Duodenal mucosa (tissue), 2 donors: ENCODE results near the gene HEPHL1.

Experiments
- H3K27ac ChIP-seq: one replicate; pipeline ENCODE4 v1.7.0; 2013; ENCODE audit warnings: low read depth, low read length
- H3K27me3 ChIP-seq, 2 donors: one replicate each; pipeline ENCODE4 v1.7.0; 2013; ENCODE audit warnings: low read length in 2 of 2, control low read depth in 1 of 2; ENCODE audit not compliant: insufficient read depth in 2 of 2, control insufficient read depth in 1 of 2
- H3K36me3 ChIP-seq, 2 donors: one replicate each; pipeline ENCODE4 v1.7.0; 2013; ENCODE audit warnings: low read length in 2 of 2, control low read depth in 1 of 2; ENCODE audit not compliant: insufficient read depth in 2 of 2, control insufficient read depth in 1 of 2
- H3K4me1 ChIP-seq, 2 donors: one replicate each; pipeline ENCODE4 v1.7.0; 2013; ENCODE audit warnings: low read length in 2 of 2, control low read depth in 1 of 2; ENCODE audit not compliant: insufficient read depth in 2 of 2, control insufficient read depth in 1 of 2
- H3K4me3 ChIP-seq, 2 donors: one replicate each; pipeline ENCODE4 v1.7.0; 2013; ENCODE audit warnings: low read length in 2 of 2, low read depth in 1 of 2
- H3K9ac ChIP-seq, 2 donors: one replicate each; pipeline ENCODE4 v1.7.0; 2013; ENCODE audit warnings: low read length in 2 of 2, low read depth in 1 of 2
- H3K9me3 ChIP-seq, 2 donors: one replicate each; pipeline ENCODE4 v1.7.0; 2013; ENCODE audit warnings: low read length in 2 of 2, control low read depth in 1 of 2; ENCODE audit not compliant: control insufficient read depth in 1 of 2

The HEPHL1 gene

DNA sequence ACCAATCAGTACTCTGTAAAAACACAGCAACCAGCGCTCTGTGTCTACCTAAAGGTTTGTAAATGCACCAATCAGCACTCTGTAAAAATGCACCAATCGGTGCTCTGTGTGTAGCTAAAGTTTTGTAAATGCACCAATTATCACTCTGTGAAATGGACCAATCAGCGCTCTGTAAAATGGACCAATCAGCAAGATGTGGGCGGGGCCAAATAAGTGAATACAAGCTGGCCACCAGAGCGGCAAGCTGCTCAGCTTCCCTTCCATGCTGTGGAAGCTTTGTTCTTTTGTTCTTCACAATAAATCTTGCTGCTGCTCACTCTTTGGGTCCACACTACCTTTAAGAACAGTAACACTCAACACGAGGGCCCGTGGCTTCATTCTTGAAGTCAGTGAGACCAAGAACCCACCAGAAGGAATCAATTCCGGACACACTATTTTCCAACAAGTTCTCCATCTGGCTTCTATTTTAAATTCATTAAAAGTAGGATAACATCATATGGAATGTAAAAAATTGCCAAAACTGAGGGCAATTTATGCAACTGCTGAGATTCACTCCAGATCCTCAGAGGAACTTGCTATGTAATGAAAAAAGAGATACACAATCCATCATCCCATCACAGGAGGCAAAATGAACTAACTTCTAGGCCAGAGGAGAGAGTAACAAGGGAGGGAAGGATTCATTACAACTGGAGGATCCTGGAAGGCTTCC is 104.4 kb downstream of the HEPHL1 start:
- Histone ChIP-seq H3K4me3 (no peak overlapping the region), H3K27me3 (no peaks in the 10 kb centered on the region), H3K9me3 (no peaks in the 10 kb centered on the region), H3K4me1 (peaks cover 16 to 21% of the 10 kb centered on the region in 2 donors), H3K27ac (no peak overlapping the region), H3K9ac (no peak overlapping the region), H3K36me3 (no peaks in the 10 kb centered on the region)

DNA sequence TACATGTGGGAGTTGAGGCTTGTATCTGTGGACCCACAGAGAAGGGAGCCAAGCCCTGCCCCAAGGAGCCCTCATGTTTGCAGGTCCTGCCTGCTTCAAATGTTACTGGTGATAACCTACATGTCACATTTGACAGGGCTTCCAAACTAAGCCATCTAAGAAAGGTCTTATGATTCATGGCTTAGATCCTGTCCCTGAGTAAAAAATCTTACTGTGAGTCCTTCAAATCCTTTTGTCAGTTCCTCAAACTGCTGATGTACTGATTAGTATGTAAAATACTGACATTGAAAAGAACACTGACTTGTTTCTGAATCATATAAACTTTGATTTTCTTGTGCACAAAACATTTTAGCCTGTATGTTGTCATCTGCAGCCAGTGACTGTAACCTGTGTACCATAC is 106.5 kb downstream of the HEPHL1 start:
- peaks cover 30 to 32% of the 10 kb centered on the region in 2 donors for H3K4me1 ChIP-seq
- H3K9ac ChIP-seq, result peak overlapping the region; percentile 77 to 85
- H3K27me3 ChIP-seq, result no peaks in the 10 kb centered on the region
- H3K4me3 ChIP-seq, result peak overlapping the region; percentile 84 to 93
- no peaks in the 10 kb centered on the region for H3K36me3 ChIP-seq
- no peaks in the 10 kb centered on the region for H3K9me3 ChIP-seq
- no peak overlapping the region for H3K27ac ChIP-seq

DNA sequence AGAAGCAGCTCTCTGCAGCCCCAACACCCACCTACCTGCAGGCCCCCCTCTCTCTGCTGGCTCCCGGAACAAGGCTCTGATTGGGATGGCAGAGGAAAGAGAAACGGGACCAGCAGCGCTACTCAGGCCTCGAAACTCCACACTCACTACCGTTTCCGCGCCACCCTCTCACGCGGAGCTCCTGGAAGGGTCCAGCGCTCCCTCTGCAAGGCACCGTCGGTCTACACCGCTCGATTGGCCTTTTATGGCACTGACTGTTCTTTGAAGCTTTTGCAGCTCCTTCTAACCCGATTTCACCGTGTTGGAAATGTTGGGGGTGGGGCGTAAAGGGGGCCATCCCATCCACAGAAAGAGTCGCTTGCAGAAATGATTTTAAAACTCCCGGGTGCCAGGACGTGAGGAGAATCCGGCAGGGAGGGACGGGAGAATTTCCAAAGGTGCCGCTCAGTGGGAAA is 107.2 kb downstream of the HEPHL1 start:
- Histone ChIP-seq H3K27me3 (no peaks in the 10 kb centered on the region), H3K4me1 (peaks cover 30 to 36% of the 10 kb centered on the region in 2 donors), H3K27ac (peak overlapping the region; percentile 95), H3K9me3 (no peaks in the 10 kb centered on the region), H3K4me3 (peak overlapping the region; percentile 84 to 93), H3K36me3 (no peaks in the 10 kb centered on the region), H3K9ac (peak overlapping the region; percentile 77 to 85)

DNA sequence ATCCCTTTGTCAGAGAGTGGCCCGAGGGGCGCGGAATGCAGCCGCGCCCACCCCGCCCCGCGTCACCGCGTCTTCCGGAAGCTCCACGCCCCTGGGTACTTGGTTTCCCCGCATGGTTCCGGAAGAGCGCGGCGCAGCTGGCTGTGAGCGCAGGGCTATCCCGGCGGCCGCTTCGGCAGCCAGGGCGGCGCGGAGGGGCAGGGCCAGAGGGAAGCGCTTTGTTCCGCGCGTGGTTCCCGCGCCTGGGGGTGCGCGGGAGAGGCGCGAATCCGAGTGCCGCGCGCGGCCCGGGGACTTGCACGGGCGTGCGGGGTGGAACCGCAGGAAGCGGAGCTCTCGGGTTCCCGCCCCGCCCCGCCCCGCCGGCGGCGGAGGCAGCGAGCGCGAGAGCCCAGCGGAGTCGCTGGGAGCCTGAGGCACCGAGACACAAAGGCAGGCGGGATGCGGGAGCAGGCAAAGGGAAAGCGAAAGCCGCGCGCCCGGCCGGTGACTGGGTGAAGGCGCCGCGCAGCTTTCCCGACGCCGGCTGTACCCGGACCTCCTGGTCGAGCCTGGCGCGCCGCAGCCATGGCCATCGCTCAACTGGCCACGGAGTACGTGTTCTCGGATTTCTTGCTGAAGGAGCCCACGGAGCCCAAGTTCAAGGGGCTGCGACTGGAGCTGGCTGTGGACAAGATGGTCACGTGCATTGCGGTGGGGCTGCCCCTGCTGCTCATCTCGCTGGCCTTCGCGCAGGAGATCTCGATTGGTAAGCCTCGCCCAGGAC is 107.8 kb downstream of the HEPHL1 start, which contains the start of gene PANX1:
TSS of gene PANX1 (plus strand) at position 96 of the 766 bp plus-strand sequence. CDS start at position 568, 472 bp downstream.
- Histone ChIP-seq H3K36me3 (no peaks in the 10 kb centered on the region), H3K9ac (peak within 1 kb of the TSS; percentile 77 to 85), H3K27me3 (no peaks in the 10 kb centered on the region), H3K27ac (peak within 1 kb of the TSS; percentile 95), H3K4me3 (peak within 1 kb of the TSS; percentile 84 to 93), H3K4me1 (peaks cover 30 to 39% of the 10 kb centered on the region in 2 donors), H3K9me3 (no peaks in the 10 kb centered on the region)

DNA sequence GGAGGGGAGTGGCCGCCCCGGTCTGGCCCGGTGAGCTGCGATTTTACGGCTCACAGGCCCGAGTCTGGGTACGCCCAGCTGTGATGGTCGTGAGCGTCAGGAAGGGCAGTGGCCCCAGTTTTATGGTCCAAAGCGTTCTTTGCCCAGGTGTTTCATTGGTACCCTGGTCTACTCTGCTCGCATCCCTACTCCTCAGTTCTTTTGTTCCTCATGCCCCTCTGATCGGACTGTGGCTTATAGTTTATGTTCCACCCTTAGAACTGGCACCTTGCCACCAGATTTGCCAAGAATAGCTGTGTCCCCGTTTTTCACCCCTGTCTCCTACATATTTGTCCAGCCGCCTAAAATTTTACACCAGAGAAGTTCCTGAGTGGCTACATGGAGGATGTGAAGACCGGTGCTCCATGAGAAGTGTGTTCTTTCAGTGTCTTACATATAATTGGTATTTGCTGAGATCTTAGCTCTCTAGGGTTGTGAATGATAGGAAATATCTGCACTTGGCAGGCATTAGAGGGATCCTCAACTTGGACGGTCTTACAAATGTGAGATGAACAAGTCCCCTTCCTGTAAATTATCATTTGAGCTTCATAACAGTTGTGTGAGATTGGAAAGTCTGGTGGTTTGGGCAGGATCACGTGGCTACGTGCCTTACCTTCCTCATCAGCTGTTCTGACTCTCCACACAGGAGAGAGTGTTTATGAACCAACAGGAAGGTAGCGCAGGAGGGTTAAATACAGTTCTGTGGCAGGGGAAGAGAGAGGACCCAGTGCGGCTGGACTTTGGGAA is 108.6 kb downstream of the HEPHL1 start:
- Histone ChIP-seq H3K4me1 (peaks cover 31 to 43% of the 10 kb centered on the region in 2 donors), H3K4me3 (peak overlapping the region; percentile 84 to 93)

DNA sequence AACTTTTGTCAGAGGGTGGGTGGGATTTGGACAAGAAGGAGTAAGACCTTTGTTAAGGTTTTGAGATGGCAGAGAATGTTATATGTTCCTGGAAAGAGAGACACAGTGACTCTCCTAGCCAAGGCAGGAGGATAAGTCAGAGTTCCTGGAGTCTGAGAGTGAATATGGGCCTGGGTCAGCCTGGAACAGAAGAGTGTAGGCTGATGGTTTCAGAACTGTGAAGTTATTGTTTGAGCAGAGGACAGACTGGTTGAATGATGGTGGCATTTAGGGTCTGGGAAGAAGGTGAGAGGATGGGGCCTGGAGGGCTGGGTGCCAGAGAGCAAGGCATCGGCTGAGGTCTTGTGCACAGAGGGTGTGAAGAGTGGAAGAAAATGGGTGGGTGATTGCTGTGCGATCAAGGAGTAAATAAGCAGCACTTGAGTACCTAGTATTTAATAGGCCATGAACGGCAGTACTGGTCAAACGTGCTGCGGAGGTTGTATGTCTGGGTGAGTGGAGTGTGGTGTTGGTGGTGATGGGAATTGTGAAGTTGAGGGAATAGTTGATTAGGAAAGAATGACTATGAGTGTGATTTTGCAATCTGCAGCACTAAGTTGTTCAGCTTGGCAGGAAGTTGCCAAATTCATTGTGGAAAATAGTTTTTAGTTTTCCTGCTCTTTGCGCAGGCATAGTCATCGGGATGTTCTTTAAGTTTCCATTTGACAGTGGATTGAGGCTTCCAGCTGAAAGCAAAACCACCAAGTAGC is 109.3 kb downstream of the HEPHL1 start:
- H3K4me3 ChIP-seq, result peak overlapping the region; percentile 84 to 93
- H3K9me3 ChIP-seq, result no peaks in the 10 kb centered on the region
- peak overlapping the region; percentile 77 to 85 for H3K9ac ChIP-seq
- H3K27me3 ChIP-seq, result no peaks in the 10 kb centered on the region
- peaks cover 36 to 50% of the 10 kb centered on the region in 2 donors for H3K4me1 ChIP-seq
- peak overlapping the region; percentile 95 for H3K27ac ChIP-seq
- no peaks in the 10 kb centered on the region for H3K36me3 ChIP-seq

More for the DNA sequence above, 108.6 kb downstream of the HEPHL1 start:
- no peaks in the 10 kb centered on the region for H3K36me3 ChIP-seq
- H3K9ac ChIP-seq, result peak overlapping the region; percentile 77 to 85
- no peaks in the 10 kb centered on the region for H3K9me3 ChIP-seq
- peak overlapping the region; percentile 95 for H3K27ac ChIP-seq
- H3K27me3 ChIP-seq, result no peaks in the 10 kb centered on the region

DNA sequence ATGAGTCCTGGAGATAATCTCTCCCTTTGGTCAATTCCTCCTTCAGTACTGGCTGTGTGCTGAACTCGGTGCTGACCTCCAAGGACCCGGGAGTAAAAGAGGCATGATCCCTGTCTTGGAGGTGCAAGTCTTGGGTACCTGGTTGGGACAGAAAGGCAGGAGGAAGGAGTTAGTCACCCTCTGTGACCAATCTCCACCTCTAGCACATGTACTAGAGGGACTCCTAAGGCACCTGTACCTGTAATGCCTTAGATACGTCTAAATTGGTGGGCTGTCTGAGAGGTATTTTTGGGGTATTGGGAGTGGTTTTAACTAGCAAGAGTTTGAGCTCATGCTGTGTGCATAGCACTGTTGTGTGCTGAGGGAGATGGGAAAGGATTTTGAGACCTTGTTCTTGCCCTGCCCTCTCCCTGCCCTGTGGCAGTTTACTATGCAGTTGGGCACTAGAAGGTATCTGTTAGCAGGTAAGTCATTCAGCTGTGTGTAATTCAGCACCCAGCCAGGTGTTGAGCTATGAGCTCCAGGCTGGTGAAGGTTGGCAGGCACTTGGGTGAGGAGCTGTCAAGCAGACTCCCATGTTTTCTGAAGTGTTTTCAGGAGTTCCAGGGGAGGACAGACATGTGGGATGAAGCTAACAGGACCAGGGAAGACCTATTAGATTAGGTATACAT is 110.0 kb downstream of the HEPHL1 start:
- H3K27me3 ChIP-seq, result no peaks in the 10 kb centered on the region
- no peaks in the 10 kb centered on the region for H3K9me3 ChIP-seq
- no peak overlapping the region for H3K27ac ChIP-seq
- H3K36me3 ChIP-seq, result no peaks in the 10 kb centered on the region
- H3K9ac ChIP-seq, result peak overlapping the region in 1 of 2 donors; percentile 20
- peak overlapping the region in 1 of 2 donors; percentile 84 for H3K4me3 ChIP-seq
- peaks cover 36 to 54% of the 10 kb centered on the region in 2 donors for H3K4me1 ChIP-seq

DNA sequence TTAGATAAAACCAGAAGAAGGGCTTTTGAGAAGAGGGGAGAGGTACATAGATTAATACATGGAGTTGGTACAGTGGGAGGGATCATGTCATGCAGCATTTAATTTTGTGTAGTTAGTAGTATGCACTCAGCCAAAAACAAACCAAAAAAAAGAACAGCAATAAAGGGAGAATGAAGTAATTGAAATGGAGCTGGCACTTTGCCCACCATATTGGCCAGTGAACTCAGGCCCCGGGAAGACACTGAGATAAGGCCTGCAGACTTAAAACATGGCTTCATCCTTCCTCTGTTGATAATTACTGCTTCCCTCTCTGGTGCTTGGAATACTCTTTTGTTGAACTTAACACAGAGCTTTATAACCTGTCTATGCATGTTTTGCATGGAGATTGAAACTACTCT is 110.6 kb downstream of the HEPHL1 start:
- H3K36me3 ChIP-seq, result no peaks in the 10 kb centered on the region
- no peak overlapping the region for H3K27ac ChIP-seq
- no peak overlapping the region for H3K9ac ChIP-seq
- peaks cover 36 to 54% of the 10 kb centered on the region in 2 donors for H3K4me1 ChIP-seq
- H3K27me3 ChIP-seq, result no peaks in the 10 kb centered on the region
- no peaks in the 10 kb centered on the region for H3K9me3 ChIP-seq
- no peak overlapping the region for H3K4me3 ChIP-seq

DNA sequence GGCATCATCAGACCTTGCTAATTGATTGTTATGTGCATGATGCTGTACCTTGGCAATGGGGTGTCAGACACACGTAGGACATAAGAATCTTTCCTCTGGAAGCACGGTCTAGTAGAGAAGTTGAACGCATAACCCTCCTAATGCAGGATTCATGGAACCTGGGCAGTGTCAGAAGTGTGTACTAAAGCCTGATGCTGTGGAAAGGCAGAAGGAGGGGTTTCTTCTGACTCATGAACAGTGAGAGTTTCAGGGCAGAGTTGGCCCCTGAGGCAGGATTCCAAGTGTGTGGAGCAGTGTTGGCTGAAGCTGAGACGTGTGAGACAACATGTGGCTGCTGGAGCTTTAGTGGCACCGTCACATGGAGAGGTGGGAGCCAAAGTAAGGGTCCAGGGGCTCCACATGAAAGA is 111.0 kb downstream of the HEPHL1 start:
- Histone ChIP-seq H3K4me3 (no peak overlapping the region), H3K4me1 (peaks cover 36 to 54% of the 10 kb centered on the region in 2 donors), H3K27ac (no peak overlapping the region), H3K27me3 (no peaks in the 10 kb centered on the region), H3K9ac (no peak overlapping the region), H3K36me3 (no peaks in the 10 kb centered on the region), H3K9me3 (no peaks in the 10 kb centered on the region)
